Stimulated activated CD8-positive, alpha-beta memory T cell treated with anti-CD3 and anti-CD28 coated beads, Interleukin-4, amount 100 ng/mL, for 1 hour (primary cell): ENCODE measurements around the gene P2RX4.
A peak's percentile ranks its signal among the peaks of the same experiment; 100 is the strongest.
"Not testable (repeated sequence)": the region's sequence is repeated elsewhere in the genome, so short reads cannot be mapped to it uniquely, and the experiment has no call there.

Source experiments
- DNase-seq, 2 donors: peaks; one replicate each; pipeline ENCODE4 v3.0.0-alpha.2; 2020; ENCODE audit warnings: low read depth in 2 of 2, low spot score in 1 of 2

P2RX4 gene

DNA sequence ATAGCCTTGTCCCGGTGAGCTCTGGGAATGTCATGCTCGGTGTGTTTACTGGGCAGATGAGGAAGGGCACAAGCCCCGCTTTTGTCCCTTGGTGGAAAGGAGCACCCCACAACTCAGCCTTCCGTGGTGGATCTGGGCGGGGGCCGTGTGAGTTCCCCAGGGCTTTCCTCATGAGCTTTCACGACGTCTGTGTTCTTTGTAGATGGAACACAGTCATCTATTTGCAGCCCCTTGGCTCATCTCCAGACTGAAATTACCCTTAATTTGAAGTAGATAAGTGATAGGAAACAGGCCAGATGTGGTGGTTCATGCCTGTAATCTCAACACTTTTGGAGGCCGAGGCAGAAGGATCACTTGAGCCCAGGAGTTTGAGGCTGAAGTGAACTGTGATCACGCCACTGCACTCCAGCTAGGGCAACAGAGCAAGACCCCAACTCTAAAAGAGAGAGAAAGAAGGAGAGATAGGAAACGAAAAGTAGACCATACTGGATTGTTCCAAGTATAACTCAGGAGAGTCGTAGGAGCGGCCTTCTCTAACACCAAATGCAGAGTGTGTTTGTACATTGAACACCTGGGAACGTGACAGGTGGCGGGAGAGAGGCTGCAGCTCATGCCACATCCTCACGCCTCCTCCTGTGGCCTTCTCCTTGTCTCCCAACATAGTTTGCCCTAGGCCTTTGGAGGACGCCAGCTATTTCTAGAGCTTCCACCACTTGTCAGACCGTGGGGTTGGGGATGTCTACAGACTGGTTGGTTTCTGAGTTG is 8.8 kb downstream of the P2RX4 start:
- DNase-seq: no peak

DNA sequence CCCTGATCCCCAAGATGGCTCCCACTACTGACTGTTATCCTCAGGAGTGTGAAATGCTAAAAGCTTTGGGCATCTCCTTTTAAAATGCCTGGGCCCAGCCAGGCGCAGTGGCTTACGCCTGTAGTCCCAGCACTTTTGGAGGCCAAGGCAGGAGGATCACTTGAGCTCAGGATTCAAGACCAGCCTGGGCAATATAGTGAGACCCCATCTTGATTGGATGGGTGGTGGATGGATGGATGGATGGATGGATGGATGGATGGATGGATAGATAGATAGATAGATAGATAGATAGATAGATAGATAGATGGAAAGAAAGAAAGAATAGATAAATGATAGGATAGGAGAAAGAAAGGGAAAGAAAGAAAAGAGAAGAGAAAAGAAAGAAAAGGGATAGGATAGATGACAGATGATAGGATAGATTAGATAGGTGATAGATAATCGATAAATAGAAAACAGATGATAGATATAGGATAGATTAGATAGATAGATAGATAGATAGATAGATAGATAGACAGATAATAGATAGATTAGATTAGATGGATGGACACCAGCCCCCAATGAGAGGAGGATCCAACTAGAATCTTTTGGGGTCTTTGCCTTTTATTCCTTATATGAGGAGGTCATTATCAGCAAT is 9.5 kb downstream of the P2RX4 start:
- DNase-seq: no peak

DNA sequence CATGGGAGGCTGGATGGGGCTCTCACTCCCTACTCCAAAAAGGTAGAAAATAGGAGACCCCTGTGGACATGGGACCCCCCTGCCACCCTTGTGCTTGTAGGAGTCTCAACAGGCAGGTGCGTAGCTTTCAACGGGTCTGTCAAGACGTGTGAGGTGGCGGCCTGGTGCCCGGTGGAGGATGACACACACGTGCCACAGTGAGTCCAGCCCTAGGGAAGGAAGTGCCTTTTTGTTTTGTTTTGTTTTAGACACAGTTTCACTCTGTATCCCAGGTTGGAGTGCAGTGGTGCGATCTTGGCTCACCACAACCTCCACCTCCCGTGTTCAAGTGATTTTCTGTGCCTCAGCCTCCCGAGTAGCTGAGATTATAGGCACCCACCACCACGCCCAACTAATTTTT is 12.9 kb downstream of the P2RX4 start:
- no peak for DNase-seq

DNA sequence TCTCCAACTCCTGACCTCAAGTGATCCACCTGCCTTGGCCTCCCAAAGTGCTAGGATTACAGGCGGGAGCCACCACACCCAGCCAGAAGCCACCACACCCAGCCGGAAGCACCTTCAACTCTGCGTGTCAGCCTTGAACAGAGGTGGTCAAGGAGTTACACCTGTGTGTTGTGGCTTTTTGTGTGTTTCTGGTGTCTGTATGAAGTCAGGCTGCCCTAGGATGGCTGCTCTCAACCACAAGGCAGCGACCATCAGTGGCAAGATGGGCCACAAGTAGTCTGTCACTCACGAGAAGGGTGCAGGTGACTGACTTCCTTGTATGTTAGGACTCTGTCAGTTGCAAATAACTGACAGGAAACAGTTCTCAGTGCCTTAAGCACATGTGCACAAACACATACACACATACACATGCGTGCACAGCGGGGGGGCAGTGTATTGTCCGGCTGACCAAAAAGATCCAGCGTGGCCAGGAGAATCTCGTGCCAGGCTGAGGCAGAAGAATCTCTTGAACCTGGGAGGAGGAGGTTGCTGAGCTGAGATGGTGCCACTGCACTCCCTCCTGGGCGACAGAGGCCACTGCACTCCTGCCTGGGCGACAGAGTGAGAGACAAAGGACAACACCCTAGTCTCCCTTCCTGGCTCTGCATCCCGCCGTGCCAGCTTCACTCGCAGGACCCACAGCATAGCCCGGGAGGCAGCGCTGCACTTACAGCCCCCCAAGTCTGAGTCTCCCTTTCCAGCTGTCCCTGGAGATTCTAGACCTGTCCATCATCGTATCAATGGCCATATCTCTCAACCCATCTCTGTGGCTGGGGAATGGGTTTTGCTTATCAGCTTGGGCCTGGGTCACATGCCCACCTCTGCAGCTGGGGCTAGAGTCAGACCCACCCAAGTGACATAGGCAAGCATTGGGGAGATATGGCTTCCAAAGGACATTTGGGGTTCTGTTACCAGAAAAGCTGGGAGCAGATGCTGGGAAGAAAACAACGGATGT is 13.7 kb downstream of the P2RX4 start:
- no peak for DNase-seq

DNA sequence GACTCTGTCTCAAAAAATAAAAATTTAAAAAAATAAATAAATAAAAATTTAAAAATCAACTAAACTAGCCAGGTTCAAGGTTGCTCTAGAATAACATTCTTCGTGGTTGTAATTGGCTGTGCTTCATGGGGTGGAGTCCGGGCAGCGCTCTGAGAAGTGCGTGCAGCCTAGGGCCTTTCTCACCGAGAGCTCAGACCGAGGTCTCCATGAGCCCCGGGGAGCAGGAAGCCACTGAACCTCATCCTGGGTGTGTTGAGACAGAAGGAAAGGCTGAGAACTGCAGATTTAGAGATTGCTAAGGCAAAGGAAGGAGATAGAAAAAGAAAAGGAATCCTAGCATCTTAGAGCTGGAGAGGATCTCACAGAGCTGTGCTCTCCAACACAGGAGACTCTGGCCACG is 14.7 kb downstream of the P2RX4 start:
- no peak for DNase-seq

DNA sequence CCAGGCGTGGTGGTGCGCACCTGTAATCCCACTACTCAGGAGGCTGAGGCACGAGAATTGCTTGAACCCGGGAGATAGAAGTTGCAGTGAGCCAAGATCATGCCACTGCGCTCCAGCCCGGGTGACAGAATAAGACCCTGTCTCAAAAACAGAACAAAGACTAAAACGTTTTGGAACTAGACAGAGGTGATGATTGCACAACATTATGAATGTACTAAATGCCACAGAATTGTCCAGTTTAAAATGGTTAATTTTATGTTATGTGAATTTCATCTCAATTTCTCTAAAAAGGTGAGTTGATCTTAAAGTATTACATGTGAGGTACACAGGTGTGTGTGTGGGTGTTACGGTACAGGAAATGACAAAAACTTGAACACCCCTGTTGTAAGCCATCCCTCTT is 16.5 kb downstream of the P2RX4 start:
- no peak for DNase-seq

DNA sequence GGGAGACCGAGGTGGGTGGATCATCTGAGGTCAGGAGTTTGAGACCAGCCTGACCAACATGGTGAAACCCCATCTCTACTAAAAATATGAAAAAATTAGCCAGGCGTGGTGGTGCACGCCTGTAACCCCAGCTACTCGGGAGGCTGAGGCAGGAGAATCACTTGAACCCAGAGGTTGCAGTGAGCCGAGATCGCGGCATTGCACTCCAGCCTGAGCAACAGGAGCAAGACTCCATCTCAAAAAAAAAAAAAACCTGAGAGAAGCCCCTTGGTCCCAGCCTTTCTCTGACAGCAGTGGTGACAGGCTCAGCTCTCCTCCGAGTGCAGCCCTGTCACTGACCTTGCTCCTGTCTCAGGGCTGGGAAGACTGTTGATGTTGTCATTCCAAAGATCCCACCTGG is 16.9 kb downstream of the P2RX4 start:
- DNase-seq: not testable (repeated sequence)

DNA sequence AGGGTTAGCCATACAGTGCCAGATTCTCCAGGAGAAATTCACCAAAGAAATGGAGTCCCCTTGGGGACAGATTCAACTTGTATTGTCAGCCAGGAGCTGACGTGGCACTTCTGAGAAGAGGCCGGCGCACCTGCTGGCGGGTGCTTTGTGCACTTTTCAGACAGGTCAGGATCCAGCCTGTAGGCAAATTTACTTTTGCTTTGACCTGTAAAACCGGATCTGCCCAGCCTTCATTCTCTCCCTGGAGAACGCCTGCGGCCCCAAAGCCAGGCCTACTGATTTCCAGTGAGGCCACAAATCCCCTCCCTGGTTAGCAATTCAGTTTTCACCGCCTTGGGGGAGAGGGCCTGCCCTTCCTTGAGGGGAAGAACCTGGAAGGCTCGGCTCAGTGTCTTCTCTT is 17.4 kb downstream of the P2RX4 start:
- no peak for DNase-seq

DNA sequence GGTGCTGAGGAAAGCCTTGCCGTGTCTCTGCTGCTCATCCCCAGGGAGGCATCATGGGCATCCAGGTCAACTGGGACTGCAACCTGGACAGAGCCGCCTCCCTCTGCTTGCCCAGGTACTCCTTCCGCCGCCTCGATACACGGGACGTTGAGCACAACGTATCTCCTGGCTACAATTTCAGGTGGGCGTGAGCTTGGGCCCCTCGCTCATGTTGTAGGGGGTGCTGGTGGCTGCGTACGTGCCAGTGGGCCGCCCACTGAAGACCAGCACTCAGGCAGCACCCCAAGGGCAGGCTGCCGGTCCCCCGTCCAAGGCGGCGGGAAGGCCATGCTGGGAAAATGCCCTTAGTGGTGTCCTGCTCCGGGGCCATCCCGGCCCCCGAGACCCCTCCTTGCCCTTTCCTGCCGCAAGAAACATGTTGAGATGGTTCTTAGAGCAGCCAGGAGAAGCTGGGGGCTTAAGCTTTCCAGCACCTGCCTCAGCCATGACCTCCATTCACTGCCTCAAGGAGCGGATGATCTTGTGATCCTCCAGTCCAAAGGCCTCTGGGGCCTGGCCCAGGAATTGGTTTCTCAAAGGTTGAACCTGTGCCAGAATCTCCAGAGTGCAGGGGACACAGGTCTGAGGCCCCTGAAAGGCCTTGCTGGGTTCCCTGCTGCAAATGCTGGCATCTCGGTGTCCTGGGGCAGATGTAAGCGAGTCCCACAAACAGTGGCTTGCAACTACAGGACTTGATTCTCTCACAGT is 19.2 kb downstream of the P2RX4 start:
- no peak for DNase-seq

DNA sequence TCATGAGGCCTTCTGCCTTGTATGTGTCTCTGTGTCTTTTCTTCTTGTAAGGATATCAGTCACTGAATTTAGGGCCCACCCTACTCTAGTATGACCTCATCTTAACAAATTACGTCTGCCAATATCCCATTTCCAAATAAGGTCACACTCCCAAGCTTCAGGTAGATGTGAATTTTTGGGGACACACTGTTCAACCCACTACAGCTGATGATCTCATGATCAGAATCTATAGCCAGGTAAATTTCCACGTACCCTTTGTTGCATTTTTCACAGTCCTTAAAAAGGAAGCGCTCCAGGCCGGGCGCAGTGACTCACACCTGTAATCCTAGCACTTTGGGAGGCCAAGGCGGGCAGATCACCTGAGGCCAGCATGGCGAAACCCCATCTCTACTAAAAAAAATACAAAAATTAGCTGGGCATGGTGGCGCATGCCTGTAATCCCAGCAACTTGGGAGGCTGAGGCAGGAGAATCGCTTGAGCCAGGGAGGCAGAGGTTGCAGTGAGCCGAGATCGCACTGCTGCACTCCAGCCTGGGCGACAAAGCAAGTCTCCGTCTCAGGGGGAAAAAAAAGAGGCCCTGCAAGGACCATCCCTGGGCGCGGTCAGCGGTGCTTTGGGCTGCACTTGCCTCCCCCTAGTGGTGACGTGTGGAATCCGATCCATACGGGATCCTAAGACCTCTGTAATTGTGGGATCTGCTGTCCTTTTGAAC is 20.1 kb downstream of the P2RX4 start:
- DNase-seq: peak; percentile 18 to 27

DNA sequence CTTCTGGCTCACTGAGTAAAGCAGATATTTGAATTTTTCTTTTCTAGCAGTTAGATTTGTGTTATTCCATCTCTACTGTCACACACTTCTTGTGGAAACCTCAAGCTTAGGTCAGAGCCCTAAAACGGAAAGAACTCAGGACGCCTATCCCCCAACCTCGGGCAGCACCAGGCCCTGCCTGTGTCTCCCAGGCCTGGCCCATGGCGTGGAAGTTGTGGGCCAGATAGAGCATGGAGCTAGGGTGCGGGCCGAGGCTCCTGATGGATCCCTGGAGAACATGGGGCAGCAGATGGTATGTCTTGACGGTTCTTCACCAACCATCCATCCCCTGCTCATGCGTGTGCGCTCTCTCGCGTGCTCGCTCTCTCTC is 20.6 kb downstream of the P2RX4 start:
- DNase-seq: no peak

DNA sequence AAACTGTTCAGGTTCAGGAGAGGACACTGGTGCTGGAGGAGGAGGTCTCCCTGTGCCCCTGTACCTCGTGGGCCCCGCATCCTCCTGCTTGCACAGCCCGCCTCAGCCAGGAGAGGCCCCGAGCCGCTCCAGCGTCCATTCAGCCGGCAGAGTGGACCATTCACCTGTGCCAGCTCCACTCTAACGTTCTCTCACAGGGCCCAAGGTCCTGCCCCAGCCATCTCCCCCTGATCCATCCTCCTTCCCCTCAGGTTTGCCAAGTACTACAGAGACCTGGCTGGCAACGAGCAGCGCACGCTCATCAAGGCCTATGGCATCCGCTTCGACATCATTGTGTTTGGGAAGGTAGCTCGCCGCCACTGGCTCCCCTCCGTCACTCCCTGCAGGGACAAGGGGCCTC is 22.2 kb downstream of the P2RX4 start:
- DNase-seq: no peak

DNA sequence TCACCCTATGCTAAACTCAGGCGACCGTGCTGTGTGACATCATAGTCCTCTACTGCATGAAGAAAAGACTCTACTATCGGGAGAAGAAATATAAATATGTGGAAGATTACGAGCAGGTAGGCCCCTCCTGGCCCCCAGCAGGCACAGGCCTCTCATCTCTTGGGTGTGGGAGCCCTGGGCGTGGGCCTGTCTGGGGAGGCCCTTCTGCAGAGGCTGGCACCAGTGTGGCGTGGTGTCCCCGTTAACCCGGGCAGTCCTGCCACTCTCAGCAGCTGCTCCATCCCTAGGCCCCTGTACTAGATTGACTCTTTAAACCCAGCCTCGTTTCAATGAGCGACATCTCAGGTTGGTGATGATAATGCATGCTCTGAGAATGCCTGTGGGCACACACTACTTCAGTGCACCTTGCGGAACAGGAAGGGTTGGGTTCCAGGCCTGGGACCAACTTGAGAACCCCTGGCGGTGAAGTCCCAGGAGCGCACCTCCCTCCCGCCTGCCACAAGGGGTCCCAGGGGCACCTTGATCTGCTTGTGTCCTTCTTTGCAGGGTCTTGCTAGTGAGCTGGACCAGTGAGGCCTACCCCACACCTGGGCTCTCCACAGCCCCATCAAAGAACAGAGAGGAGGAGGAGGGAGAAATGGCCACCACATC is 23.2 kb downstream of the P2RX4 start:
- DNase-seq: no peak

DNA sequence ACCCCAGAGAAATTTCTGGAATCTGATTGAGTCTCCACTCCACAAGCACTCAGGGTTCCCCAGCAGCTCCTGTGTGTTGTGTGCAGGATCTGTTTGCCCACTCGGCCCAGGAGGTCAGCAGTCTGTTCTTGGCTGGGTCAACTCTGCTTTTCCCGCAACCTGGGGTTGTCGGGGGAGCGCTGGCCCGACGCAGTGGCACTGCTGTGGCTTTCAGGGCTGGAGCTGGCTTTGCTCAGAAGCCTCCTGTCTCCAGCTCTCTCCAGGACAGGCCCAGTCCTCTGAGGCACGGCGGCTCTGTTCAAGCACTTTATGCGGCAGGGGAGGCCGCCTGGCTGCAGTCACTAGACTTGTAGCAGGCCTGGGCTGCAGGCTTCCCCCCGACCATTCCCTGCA is 23.7 kb downstream of the P2RX4 start:
- DNase-seq: no peak

DNA sequence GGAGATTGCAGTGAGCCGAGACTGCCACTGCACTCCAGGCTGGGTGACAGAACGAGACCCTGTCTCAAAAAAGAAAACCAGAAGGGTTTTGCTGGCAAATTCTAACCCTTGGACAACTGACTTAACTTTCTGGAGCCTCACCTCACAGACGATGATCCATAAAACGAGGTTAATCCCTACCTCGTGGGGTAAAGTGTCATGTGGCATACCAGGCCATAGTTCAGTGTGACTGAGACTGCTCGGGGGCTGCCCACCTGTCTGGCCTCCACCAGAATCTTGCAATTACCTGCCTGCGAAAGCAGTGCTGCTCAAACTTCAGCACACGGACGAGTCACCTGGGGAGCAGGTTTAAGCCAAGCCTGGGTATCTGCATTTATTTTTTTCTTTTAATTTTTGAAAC is 26.8 kb downstream of the P2RX4 start:
- no peak for DNase-seq

DNA sequence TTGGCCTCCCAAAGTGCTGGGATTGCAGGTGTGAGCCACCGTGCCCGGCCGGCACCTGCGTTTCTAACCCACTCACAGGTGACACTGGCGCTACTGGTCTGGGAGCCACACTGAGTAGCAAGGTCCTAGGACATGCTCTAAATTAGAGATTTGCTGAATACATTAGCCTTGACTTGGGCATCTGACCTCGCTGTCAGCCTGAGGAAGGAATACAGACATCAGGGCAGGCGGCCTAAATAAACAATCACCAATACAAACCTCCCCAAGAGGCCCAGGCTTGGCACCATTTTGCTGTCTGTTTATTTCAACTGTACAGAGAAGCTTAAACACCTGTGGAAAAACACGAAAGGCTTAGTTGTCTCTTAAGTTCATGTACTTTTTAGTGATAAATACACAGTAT is 27.5 kb downstream of the P2RX4 start:
- DNase-seq: no peak

DNA sequence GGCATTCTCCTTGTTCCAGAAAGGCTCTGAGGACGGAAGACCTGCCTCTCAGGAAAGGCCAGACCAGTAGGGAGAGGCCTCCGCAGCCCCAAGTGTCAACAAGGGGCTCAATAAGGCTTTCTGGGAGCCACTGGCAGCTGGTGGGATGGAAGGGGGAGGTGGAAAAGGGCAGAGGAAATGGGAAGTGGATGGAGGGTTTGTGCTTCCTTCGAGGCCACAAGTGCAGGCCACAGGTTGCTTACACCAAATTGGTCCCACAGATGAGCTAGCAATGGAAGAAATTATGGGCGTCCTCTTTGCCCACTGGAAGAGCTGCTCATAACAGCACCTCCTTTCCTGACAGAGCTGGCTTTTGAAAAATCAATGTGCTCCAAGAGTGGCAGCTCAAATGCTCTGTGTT is 28.2 kb downstream of the P2RX4 start:
- no peak for DNase-seq

DNA sequence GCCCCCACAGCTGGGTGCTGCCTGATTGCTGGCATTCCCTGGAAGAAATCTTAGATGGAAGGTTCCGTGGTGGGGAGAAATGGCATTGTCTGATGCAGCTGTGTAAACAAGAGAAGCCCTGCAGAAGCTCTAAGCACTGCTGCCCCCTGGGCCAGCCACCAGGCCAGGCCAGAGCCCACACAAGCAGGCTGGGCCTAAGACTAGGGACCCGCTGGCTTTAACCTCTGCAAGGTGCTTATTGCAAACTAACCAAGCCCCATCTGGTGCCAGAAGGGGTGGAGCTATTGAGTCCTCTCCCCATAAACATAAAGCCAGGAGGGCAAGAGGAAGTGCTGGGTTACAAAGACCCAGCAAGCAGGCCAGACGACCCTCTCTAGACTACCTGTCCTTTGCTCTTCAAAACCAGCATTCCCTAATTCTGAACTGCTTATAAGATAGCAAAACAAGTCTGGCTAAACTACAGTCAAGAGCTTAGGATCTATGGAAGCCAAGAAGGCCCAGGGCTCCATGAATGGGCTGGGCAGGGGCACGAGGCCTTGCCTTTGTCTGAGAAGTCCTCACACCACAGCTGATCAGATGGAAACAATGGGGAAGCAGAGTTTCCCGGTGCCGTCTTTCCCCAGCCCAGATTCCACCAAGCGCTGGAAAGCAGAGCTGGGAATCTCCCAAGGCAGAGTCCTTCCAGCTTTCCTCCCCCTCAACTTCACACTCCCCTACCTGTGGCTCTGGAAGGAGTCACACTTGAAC is 28.8 kb downstream of the P2RX4 start:
- DNase-seq: no peak

DNA sequence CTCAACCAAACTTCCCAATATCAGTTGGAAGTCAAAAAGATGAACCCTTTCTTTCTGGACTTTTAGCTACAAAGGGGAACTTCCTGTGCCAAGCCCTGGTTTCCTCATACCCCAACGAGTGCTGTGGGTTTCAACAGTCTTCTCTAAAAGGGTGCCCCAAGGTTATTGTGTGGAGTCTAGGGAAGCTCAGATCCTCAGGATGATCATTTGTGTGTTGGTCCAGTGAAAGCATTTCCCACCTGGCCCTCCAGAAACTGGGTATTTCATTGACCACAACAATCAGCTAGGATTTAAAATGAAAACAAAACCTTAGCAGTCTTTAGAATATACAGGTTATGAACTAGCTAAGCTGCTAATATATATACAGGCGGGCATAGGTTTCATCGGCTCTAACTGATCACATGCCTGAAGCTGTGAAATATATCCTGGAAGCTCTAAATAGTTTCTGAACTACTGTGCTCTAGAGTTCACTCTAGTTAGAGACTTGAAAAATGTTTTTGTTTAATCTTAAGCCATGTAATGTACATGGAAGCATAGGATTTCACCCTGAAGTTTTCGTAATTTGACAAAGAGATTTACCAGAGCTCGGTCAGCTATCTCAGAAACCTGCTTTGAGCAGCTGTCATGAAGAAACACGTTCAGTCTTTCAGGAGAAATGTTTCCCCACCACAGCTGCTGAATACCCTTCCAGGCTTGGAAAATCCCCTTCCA is 29.6 kb downstream of the P2RX4 start:
- no peak for DNase-seq
